ENCODE measurements around the gene AGBL1.
"Not testable (repeated sequence)": the region's sequence is repeated elsewhere in the genome, so short reads cannot be mapped to it uniquely, and the experiment has no call there.

AGBL1 gene

GRCh38 chr15:86087808-86088207, 8.1 kb downstream of the AGBL1 start:
- DNase-seq: no peak

GRCh38 chr15:86089422-86089821, 9.8 kb downstream of the AGBL1 start:
- DNase-seq: no peak

GRCh38 chr15:86101818-86102217, 22.1 kb downstream of the AGBL1 start:
- DNase-seq: no peak

GRCh38 chr15:86103825-86104224, 24.2 kb downstream of the AGBL1 start:
- no peak for DNase-seq

GRCh38 chr15:86106306-86106705, 26.6 kb downstream of the AGBL1 start:
- DNase-seq: no peak

GRCh38 chr15:86115145-86115801, 35.6 kb downstream of the AGBL1 start:
- DNase-seq: no peak

- no peak for DNase-seq
These were observed 42.0 kb downstream of the AGBL1 start for GRCh38 chr15:86121568-86122225.

GRCh38 chr15:86122691-86123391, 43.2 kb downstream of the AGBL1 start:
- DNase-seq: not testable (repeated sequence)

GRCh38 chr15:86125775-86126174, 46.1 kb downstream of the AGBL1 start:
- DNase-seq: no peak

- no peak for DNase-seq
These were observed 47.9 kb downstream of the AGBL1 start for GRCh38 chr15:86127547-86127946.

- DNase-seq: no peak
These were observed 55.4 kb downstream of the AGBL1 start for GRCh38 chr15:86135041-86135440.

GRCh38 chr15:86136861-86137260, 57.2 kb downstream of the AGBL1 start:
- no peak for DNase-seq

- no peak for DNase-seq
These were observed 59.1 kb downstream of the AGBL1 start for GRCh38 chr15:86138798-86139197.

GRCh38 chr15:86139828-86140227, 60.2 kb downstream of the AGBL1 start:
- no peak for DNase-seq

- DNase-seq: no peak
These were observed 75.0 kb downstream of the AGBL1 start for GRCh38 chr15:86154705-86155104.

- DNase-seq: no peak
These were observed 75.9 kb downstream of the AGBL1 start for GRCh38 chr15:86155551-86155950.

- DNase-seq: no peak
These were observed 78.1 kb downstream of the AGBL1 start for GRCh38 chr15:86157606-86158293.

GRCh38 chr15:86159468-86159867, 79.8 kb downstream of the AGBL1 start:
- DNase-seq: no peak

- DNase-seq: no peak
These were observed 81.6 kb downstream of the AGBL1 start for GRCh38 chr15:86161250-86161649.

- no peak for DNase-seq
These were observed 82.5 kb downstream of the AGBL1 start for GRCh38 chr15:86162172-86162591.

- DNase-seq: no peak
These were observed 83.0 kb downstream of the AGBL1 start for GRCh38 chr15:86162641-86163040.

GRCh38 chr15:86163816-86164215, 84.1 kb downstream of the AGBL1 start:
- DNase-seq: no peak

GRCh38 chr15:86164232-86164898, 84.7 kb downstream of the AGBL1 start:
- DNase-seq: no peak
